Subcutaneous adipose tissue (tissue), 4 donors: Measurements from ENCODE around the gene PELO. TPM values are rescaled to one million over a fixed set of nuclear protein-coding genes. Genes with fewer than 3 reads are reported as not detected.

Source experiments
- CTCF ChIP-seq: fragments of 450-650 bp; IDR thresholded peaks from one replicate; pipeline ENCODE4 v1.5.1; 2016; ENCODE audit warnings: low read depth, mild to moderate bottlenecking, control low read depth, antibody characterized with exemption, moderate library complexity
- total RNA-seq, 4 donors: library from RNA; depleted of rRNA; stranded (reverse); fragments of >200 nt; gene quantifications; one replicate each; pipeline ENCODE4 v1.1.0, GENCODE V29; 2016

The PELO gene
- total RNA-seq, 4 donors from 2014 or later, result 8.8 to 23.9 (median 11.9) TPM

- TF ChIP-seq CTCF, result no peak
These were observed 26.9 kb upstream of the PELO start for GRCh38 chr5:52760695-52761366.

GRCh38 chr5:52767217-52767743 lies 20.4 kb upstream of the PELO start:
- no peak for TF ChIP-seq CTCF

- no peak for TF ChIP-seq CTCF
These were observed 19.8 kb upstream of the PELO start for GRCh38 chr5:52767766-52768480.

GRCh38 chr5:52769061-52769460 lies 18.7 kb upstream of the PELO start:
- no peak for TF ChIP-seq CTCF

GRCh38 chr5:52770287-52770939 lies 17.3 kb upstream of the PELO start:
- no peak for TF ChIP-seq CTCF

GRCh38 chr5:52771343-52772039 lies 16.2 kb upstream of the PELO start:
- TF ChIP-seq CTCF, result no peak

- no peak for TF ChIP-seq CTCF
These were observed 15.0 kb upstream of the PELO start for GRCh38 chr5:52772668-52773067.
